HEK293T (cell line): ENCODE results near the gene DCTN4.
"Not testable (repeated sequence)": the region's sequence is repeated elsewhere in the genome, so short reads cannot be mapped to it uniquely, and the experiment has no call there.

Experiments used
- CTCF ChIA-PET: fragments of 350-600 bp; formaldehyde crosslinking; extraction: SDS; loops from one replicate; lab custom pipeline; 2021; ENCODE audit warnings: antibody characterized with exemption, inconsistent platforms; lab: Yijun Ruan, JAX
- POLR2A ChIA-PET: fragments of 350-600 bp; formaldehyde crosslinking; extraction: SDS; loops from one replicate; lab custom pipeline; 2020; ENCODE audit warnings: antibody characterized with exemption, inconsistent platforms; lab: Yijun Ruan, JAX
- DNase-seq: peaks from one replicate; pipeline ENCODE4 v3.0.0; 2012; ENCODE audit warnings: mixed read lengths; ENCODE audit errors: extremely low spot score
- ARNT ChIP-seq: fragments of 450-650 bp; IDR thresholded peaks from 2 replicates; pipeline ENCODE4 v1.6.1; 2017; ENCODE audit warnings: mild to moderate bottlenecking
- BHLHE40 ChIP-seq: fragments of 450-650 bp; IDR thresholded peaks from 2 replicates; pipeline ENCODE4 v1.6.1; 2016; ENCODE audit warnings: mild to moderate bottlenecking, moderate library complexity, borderline replicate concordance
- CTBP1 ChIP-seq: fragments of 450-650 bp; IDR thresholded peaks from 2 replicates; pipeline ENCODE4 v1.6.1; 2016; ENCODE audit warnings: borderline replicate concordance
- ELF4 ChIP-seq: fragments of 450-650 bp; IDR thresholded peaks from 2 replicates; pipeline ENCODE4 v1.6.1; 2017; ENCODE audit warnings: antibody characterized with exemption
- FOXA1 ChIP-seq: fragments of 450-650 bp; IDR thresholded peaks from 2 replicates; pipeline ENCODE4 v1.6.1; 2016; ENCODE audit warnings: mild to moderate bottlenecking
- FOXK2 ChIP-seq: fragments of 450-650 bp; IDR thresholded peaks from 2 replicates; pipeline ENCODE4 v1.6.1; 2016; ENCODE audit warnings: mild to moderate bottlenecking
- FOXM1 ChIP-seq: fragments of 450-650 bp; IDR thresholded peaks from 2 replicates; pipeline ENCODE4 v1.6.1; 2017; ENCODE audit warnings: mild to moderate bottlenecking, borderline replicate concordance
- HDGF ChIP-seq: fragments of 450-650 bp; IDR thresholded peaks from 2 replicates; pipeline ENCODE4 v1.6.1; 2017; ENCODE audit warnings: antibody characterized with exemption, borderline replicate concordance
- L3MBTL2 ChIP-seq: fragments of 450-650 bp; conservative IDR thresholded peaks from 2 replicates; pipeline ENCODE4 v1.6.1; 2016; ENCODE audit warnings: mild to moderate bottlenecking
- LEF1 ChIP-seq: fragments of 450-650 bp; IDR thresholded peaks from 2 replicates; pipeline ENCODE4 v1.6.1; 2017; ENCODE audit warnings: mild to moderate bottlenecking, borderline replicate concordance
- NFRKB ChIP-seq: fragments of 450-650 bp; IDR thresholded peaks from 2 replicates; pipeline ENCODE4 v1.6.1; 2016; ENCODE audit warnings: mild to moderate bottlenecking, moderate library complexity
- PKNOX1 ChIP-seq: fragments of 450-650 bp; IDR thresholded peaks from 2 replicates; pipeline ENCODE4 v1.6.1; 2016
- SP1 ChIP-seq: fragments of 450-650 bp; IDR thresholded peaks from 2 replicates; pipeline ENCODE4 v1.6.1; 2017
- SUZ12 ChIP-seq: fragments of 450-650 bp; IDR thresholded peaks from 2 replicates; pipeline ENCODE4 v1.6.1; 2016; ENCODE audit warnings: mild to moderate bottlenecking
- TARDBP ChIP-seq: fragments of 450-650 bp; IDR thresholded peaks from 2 replicates; pipeline ENCODE4 v1.6.1; 2016
- ZNF384 ChIP-seq: fragments of 450-650 bp; IDR thresholded peaks from 2 replicates; pipeline ENCODE4 v1.6.1; 2016

Gene DCTN4

GRCh38 chr5:150758531-150759333 lies at the start of gene DCTN4:
Gene DCTN4 (minus strand): TSS chr5:150759017. CDS start chr5:150758993, 24 bp downstream.
- CTCF ChIA-PET: interaction anchor here (0.6 to 1.7 kb wide), 3 partner anchors 20 to 25 kb away, joined by 3 to 6 read pairs (median 4); partner anchors contain the start of gene SMIM3
- POLR2A ChIA-PET: interaction anchor here (0.6 to 3.4 kb wide), 18 partner anchors 8 to 1015 kb away, joined by 3 to 34 read pairs (median 4); partner anchors contain the start of genes RBM22 and SMIM3
- DNase-seq: peak; percentile 92
- TF ChIP-seq L3MBTL2 (peak; percentile 98), HDGF (no peak), PKNOX1 (peak; percentile 99)

DNA sequence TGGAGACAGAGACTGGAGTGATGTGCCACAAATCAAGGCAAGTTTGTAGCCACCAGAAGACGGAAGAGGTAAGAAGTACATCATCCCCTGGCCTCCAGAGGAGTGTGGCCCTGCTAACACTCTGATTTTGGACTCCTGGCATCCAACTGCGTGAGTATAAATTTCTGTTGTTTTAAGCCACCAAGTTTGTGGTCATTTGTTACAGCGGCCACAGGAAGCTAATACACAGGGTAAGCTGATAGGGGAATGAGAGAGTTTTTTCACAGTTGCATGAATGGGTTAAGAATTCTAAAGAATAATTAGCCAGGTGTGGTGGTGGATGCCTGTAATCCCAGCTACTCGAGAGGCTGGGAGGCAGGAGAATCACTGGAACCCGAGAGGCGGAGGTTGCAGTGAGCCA lies 45.6 kb upstream of the DCTN4 start:
- ChIA-PET POLR2A (interaction anchor here (0.7 to 1.9 kb wide), 2 partner anchors 18 to 26 kb away, joined by 3 to 7 read pairs; partner anchors contain the start of gene SMIM3), CTCF (interaction anchor here (0.7 kb wide), 1 partner anchor 42 kb away, joined by 3 read pairs; no protein-coding TSS in a partner anchor)
- TF ChIP-seq CTBP1: no peak
- TF ChIP-seq HDGF: no peak
- TF ChIP-seq NFRKB: no peak
- TF ChIP-seq FOXM1: no peak

GRCh38 chr5:150801117-150801927 lies 42.5 kb upstream of the DCTN4 start:
- CTCF ChIA-PET: interaction anchor here (0.6 to 2.7 kb wide), 19 partner anchors 9 to 460 kb away, joined by 3 to 25 read pairs (median 5); partner anchors contain the start of genes CCDC69, IRGM and SMIM3
- TF ChIP-seq FOXA1 (no peak), FOXM1 (no peak), NFRKB (no peak)

More for the DNA sequence above, 45.6 kb upstream of the DCTN4 start:
- DNase-seq: no peak

DNA sequence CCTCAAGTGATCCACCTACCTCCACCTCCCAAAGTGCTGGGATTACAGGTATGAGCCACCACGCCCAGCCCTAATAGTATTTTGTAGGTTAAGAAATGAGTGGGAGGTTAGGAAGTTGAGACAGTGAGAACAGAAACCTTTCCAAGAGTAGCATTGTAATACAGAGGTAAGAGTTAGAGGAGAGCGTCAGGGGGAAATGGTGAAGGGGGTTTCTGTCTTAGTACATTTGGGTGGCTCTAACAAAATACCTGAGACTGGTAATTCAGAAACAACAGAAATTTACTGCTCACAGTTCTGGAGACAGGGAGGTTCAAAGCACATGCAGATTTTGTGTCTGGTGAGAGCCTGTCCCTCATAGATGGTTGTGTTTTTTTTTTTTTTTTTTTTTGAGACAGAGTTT lies 38.6 kb upstream of the DCTN4 start:
- DNase-seq: no peak
- ChIA-PET POLR2A (interaction anchor here (1.2 kb wide), 1 partner anchor 19 kb away, joined by 3 read pairs; the partner anchor contains the start of gene SMIM3), CTCF (no interaction called here)
- TF ChIP-seq FOXM1 (no peak), CTBP1 (no peak), FOXA1 (no peak), ZNF384 (no peak), BHLHE40 (no peak), SUZ12 (no peak), HDGF (no peak), L3MBTL2 (no peak), SP1 (no peak), LEF1 (no peak), ARNT (no peak), ELF4 (no peak), NFRKB (no peak), PKNOX1 (no peak), TARDBP (no peak), FOXK2 (no peak)

More at GRCh38 chr5:150801117-150801927, 42.5 kb upstream of the DCTN4 start:
- POLR2A ChIA-PET: interaction anchor here (0.6 kb wide), 1 partner anchor 242 kb away, joined by 3 read pairs; no protein-coding TSS in a partner anchor
- peak; percentile 66 for DNase-seq

DNA sequence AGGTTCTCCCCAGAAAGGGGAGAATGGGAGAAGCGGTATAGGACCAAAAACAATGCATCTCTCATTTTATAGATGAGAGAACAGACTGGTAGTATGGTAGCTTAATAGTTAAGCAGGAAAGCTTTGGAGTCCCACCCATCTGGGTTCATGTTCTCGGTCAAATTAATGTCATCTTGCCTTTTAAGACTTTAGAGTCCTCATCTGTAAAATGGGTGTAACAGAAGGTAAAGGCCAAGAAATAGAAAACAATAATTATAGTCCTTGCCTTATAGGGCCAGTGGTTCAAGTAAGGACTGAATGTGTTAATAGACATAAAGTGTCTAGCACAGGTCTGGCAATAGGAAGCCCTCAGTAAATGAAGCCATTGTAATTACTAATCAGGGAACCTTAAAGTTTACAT lies 36.1 kb upstream of the DCTN4 start:
- CTCF ChIA-PET: no interaction called here
- POLR2A ChIA-PET: no interaction called here
- no peak for DNase-seq
- TF ChIP-seq FOXA1 (no peak), NFRKB (no peak)

GRCh38 chr5:150793423-150793888 lies 34.6 kb upstream of the DCTN4 start:
- CTCF ChIA-PET, DNase-seq, POLR2A ChIA-PET: not testable (repeated sequence)

DNA sequence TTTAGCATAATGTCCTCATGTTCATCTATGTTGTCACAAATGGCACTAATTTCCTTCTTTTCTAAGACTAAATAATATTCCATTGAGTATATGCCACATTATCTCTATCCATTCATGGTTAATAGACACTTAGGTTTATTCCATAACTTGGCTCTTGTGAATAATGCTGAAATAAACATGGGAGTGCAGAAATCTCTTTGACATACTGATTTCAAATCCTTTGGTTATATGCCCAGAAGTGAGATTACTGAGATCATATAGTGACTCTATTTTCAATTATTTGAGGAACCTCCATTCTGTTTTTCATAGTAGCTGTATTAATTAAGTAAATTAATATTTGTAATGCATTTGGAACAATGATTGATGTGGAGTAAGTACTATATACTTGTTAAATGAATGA lies 32.7 kb upstream of the DCTN4 start:
- ChIA-PET CTCF (no interaction called here), POLR2A (no interaction called here)
- TF ChIP-seq FOXK2 (no peak), TARDBP (no peak), ARNT (no peak), FOXA1 (no peak), FOXM1 (no peak), CTBP1 (no peak), LEF1 (no peak), L3MBTL2 (no peak), NFRKB (no peak), PKNOX1 (no peak), HDGF (no peak), SP1 (no peak), ZNF384 (no peak), ELF4 (no peak), SUZ12 (no peak), BHLHE40 (no peak)
- no peak for DNase-seq
